Bone marrow (tissue), 2 donors: Measurements from ENCODE around the gene CEMIP2.
"Not testable (repeated sequence)": the region's sequence is repeated elsewhere in the genome, so short reads cannot be mapped to it uniquely, and the experiment has no call there.

Experiments
- DNase-seq, 2 donors: peaks; one replicate each; lab custom pipeline; 2025; lab: John Stamatoyannopoulos, UW

The CEMIP2 gene

GRCh38 chr9:71678999-71679398 lies 89.3 kb downstream of the CEMIP2 start:
- no peak for DNase-seq

GRCh38 chr9:71677209-71677608 lies 91.1 kb downstream of the CEMIP2 start:
- DNase-seq: no peak

- DNase-seq: no peak
Measured at GRCh38 chr9:71676460-71676859, 91.9 kb downstream of the CEMIP2 start.

- DNase-seq: no peak
Measured at GRCh38 chr9:71675857-71676165, 92.5 kb downstream of the CEMIP2 start.

- DNase-seq: no peak
Measured at GRCh38 chr9:71675105-71675856, 93.0 kb downstream of the CEMIP2 start.

- DNase-seq: no peak
Measured at GRCh38 chr9:71672573-71672972, 95.7 kb downstream of the CEMIP2 start.

- DNase-seq: no peak
Measured at GRCh38 chr9:71671289-71671688, 97.0 kb downstream of the CEMIP2 start.

GRCh38 chr9:71670121-71670520 lies 98.2 kb downstream of the CEMIP2 start:
- DNase-seq: no peak

GRCh38 chr9:71669284-71669995 lies 98.9 kb downstream of the CEMIP2 start:
- DNase-seq: no peak

GRCh38 chr9:71668717-71669116 lies 99.6 kb downstream of the CEMIP2 start:
- DNase-seq: no peak

- DNase-seq: no peak
Measured at GRCh38 chr9:71665247-71665646, 103.1 kb downstream of the CEMIP2 start.

GRCh38 chr9:71664566-71664965 lies 103.7 kb downstream of the CEMIP2 start:
- no peak for DNase-seq

GRCh38 chr9:71663931-71664459 lies 104.3 kb downstream of the CEMIP2 start:
- no peak for DNase-seq

GRCh38 chr9:71663216-71663615 lies 105.1 kb downstream of the CEMIP2 start:
- DNase-seq: no peak

GRCh38 chr9:71662082-71662481 lies 106.2 kb downstream of the CEMIP2 start:
- DNase-seq: no peak

- not testable (repeated sequence) for DNase-seq
Measured at GRCh38 chr9:71657276-71657675, 111.0 kb downstream of the CEMIP2 start.

GRCh38 chr9:71656496-71656895 lies 111.8 kb downstream of the CEMIP2 start:
- DNase-seq: no peak

- no peak for DNase-seq
Measured at GRCh38 chr9:71655778-71656177, 112.5 kb downstream of the CEMIP2 start.

GRCh38 chr9:71655141-71655540 lies 113.2 kb downstream of the CEMIP2 start:
- DNase-seq: no peak

- DNase-seq: no peak
Measured at GRCh38 chr9:71652480-71652879, 115.8 kb downstream of the CEMIP2 start.

GRCh38 chr9:71648453-71648852 lies 119.9 kb downstream of the CEMIP2 start:
- DNase-seq: no peak

- DNase-seq: peak; percentile 3 to 31
Measured at GRCh38 chr9:71647094-71647591, 121.2 kb downstream of the CEMIP2 start.

GRCh38 chr9:71646131-71646530 lies 122.2 kb downstream of the CEMIP2 start:
- DNase-seq: no peak
